Measurements from ENCODE around the gene SLC13A3.

Gene SLC13A3

DNA sequence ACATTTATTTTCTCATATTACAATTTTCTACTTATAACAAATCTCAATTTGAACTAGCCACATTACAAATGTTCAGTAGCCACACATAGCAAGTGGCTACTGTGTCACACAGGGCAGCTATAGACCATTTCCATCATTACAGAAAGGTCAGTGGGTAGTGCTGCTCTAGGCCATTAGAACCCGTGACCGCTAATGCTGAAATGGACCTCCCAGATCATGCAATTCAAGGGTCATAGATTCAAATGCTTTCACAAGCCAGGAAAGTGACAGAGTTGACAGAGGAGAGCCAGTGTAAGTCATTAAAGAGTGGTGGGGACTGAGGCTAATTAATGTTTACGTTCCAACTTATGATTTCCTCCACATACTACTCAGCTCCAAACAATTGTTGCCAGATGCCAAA, 97.3 kb downstream of the SLC13A3 start:
- TF ChIP-seq, protein P1, sequence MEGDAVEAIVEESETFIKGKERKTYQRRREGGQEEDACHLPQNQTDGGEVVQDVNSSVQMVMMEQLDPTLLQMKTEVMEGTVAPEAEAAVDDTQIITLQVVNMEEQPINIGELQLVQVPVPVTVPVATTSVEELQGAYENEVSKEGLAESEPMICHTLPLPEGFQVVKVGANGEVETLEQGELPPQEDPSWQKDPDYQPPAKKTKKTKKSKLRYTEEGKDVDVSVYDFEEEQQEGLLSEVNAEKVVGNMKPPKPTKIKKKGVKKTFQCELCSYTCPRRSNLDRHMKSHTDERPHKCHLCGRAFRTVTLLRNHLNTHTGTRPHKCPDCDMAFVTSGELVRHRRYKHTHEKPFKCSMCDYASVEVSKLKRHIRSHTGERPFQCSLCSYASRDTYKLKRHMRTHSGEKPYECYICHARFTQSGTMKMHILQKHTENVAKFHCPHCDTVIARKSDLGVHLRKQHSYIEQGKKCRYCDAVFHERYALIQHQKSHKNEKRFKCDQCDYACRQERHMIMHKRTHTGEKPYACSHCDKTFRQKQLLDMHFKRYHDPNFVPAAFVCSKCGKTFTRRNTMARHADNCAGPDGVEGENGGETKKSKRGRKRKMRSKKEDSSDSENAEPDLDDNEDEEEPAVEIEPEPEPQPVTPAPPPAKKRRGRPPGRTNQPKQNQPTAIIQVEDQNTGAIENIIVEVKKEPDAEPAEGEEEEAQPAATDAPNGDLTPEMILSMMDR (IDR thresholded peaks at IDR 0.05; ENCODE audit: low read depth, low read length, missing control alignments) = no peak
- no peak for DNase-seq (ENCODE audit: extremely low read depth, low read depth)
- H3K4me3 ChIP-seq (replicated peaks; ENCODE audit: low read depth, low read length) = no peak overlapping the region

DNA sequence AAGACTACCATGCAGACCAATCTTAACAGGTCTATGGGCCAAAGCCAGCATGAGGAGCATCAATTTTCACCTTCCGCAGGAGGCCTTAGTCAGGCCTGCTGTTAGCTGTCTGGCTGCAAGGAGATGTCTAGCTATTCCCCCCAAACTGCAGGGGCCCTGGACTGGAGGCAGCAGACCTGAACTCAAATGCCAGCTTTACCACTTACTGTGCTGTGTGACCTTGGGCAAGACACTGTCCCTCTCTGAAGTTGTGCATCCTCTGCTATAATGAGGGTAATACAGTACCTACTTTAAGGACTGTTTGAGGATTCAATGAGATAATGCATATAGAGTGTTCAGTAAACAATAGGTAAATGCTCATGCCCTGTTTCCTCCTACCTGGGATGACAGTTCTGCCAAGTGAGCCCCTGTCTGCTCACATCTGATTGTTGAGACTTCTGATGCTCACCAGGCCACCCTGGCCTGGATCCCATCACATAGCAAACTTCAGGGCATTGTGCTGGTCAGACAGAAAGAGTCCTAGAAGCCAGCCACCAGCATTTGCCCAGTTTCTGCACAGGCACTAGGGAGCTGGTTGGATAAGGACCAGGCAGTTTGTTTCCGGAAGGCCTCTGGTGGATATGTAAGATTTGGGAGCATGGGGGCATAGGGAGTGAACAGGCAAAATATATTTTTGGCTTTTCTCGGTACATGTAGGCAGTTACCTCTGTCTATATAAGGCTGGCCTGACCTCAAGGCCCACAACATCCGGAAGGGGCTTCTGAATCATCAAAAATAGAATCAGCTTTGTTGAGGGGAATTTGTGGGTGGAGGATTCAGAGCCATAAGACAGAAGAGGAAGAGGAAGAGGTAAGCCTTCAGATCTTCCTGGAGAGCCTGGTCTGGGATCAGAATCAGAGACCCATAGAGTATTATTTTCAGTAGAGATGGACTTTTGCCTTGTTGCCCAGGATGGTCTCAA, 98.5 kb downstream of the SLC13A3 start:
- TF ChIP-seq, protein P1 (IDR thresholded peaks at IDR 0.05; ENCODE audit: low read depth, low read length, missing control alignments) = no peak
- no peak overlapping the region for H3K4me3 ChIP-seq (replicated peaks; ENCODE audit: low read depth, low read length)
- DNase-seq (ENCODE audit: extremely low read depth, low read depth) = no peak

DNA sequence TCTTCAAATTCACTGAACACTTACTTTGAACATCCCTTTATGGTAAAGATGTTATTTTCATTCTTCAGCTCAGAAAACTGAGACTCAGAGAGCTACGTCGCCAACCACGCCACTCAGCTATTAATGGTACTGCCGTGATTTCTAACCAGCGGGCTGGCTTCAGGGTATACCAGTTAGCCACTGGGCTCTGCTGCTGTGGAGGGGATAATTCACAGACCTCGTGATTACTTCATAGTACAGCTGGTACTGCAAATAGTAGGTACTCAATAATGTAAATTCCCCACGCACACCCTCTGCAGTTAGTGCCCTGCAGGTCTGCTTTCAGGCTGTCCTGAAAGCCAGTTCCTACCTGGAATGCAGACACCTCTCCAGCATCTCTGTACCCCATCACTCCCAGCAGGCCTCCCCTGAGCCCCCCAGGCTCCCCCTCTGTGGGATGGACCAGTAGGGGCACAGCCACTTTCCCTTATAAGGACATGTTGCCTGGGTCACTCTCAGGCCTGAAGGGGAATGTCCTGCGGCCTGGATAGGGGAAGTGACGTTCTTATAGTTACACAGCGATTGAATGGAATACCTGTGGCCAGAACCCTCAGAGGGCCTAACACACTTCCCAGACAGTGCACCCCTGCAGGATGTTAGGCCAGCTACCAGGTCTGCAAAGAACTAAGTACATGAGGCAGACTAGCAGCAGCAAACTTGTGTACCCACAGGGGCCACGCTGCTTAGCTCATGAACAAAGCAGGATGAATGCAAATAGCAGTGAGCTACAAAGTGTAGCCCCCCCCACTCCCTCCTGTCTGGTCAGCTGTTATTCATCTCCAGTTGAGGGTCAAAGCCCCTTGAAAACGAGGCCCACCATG, 99.5 kb downstream of the SLC13A3 start:
- no peak for DNase-seq (ENCODE audit: extremely low read depth, low read depth)
- TF ChIP-seq, protein P1 (IDR thresholded peaks at IDR 0.05; ENCODE audit: low read depth, low read length, missing control alignments) = no peak
- no peak overlapping the region for H3K4me3 ChIP-seq (replicated peaks; ENCODE audit: low read depth, low read length)

GRCh38 chr20:46550461-46550860, 100.8 kb downstream of the SLC13A3 start, which contains the start of gene OCSTAMP:
OCSTAMP (minus strand) TSS chr20:46550654; CDS start chr20:46550560, 94 bp downstream.
- TF ChIP-seq, protein P1 (IDR thresholded peaks at IDR 0.05; ENCODE audit: low read depth, low read length, missing control alignments) = no peak
- DNase-seq (ENCODE audit: extremely low read depth, low read depth) = no peak
- no peak within 1 kb of the TSS for H3K4me3 ChIP-seq (replicated peaks; ENCODE audit: low read depth, low read length)

GRCh38 chr20:46549188-46549972, 101.9 kb downstream of the SLC13A3 start:
- DNase-seq (ENCODE audit: extremely low read depth, low read depth) = no peak
- H3K4me3 ChIP-seq (replicated peaks; ENCODE audit: low read depth, low read length) = no peak overlapping the region
- TF ChIP-seq, protein P1 (IDR thresholded peaks at IDR 0.05; ENCODE audit: low read depth, low read length, missing control alignments) = no peak

DNA sequence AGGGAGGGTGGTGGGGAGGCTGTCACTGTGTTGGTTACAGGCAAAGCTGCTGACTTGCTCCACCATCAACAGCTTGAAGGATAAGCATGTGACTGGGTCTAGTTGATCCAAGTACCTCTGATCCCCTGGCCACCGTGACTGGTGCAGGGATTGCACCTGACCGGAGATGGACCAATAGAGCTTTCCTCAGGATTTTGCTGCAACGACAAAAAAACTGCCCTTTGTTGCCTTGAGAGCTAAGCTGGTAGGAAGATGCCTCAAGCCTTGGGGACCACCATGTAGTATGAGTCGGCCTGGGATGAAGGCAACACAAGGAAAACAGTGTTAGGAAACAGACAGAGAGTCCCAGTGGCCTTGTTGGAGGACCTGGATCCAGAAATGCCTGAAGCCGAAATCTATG, 102.6 kb downstream of the SLC13A3 start:
- no peak overlapping the region for H3K4me3 ChIP-seq (replicated peaks; ENCODE audit: low read depth, low read length)
- TF ChIP-seq, protein P1 (IDR thresholded peaks at IDR 0.05; ENCODE audit: low read depth, low read length, missing control alignments) = no peak
- no peak for DNase-seq (ENCODE audit: extremely low read depth, low read depth)
